B cell (primary cell): ENCODE measurements around the gene COQ2. TPM values are rescaled to one million over a fixed set of nuclear protein-coding genes. Genes with fewer than 3 reads are reported as not detected.
A peak's percentile ranks its signal among the peaks of the same experiment; 100 is the strongest.

ENCODE experiments used
- ATAC-seq: fragments of 200-7000 bp; cut with Tn5 transposase; one replicate; pipeline ENCODE4 v1.10.0; 2021; ENCODE audit warnings: low read depth, mild to moderate bottlenecking, moderate number of reproducible peaks, moderate library complexity
- CTCF ChIA-PET: fragments of 350-600 bp; sonication (Branson Sonifier 250); formaldehyde crosslinking; loops from one replicate; lab custom pipeline; 2021; ENCODE audit warnings: antibody characterized with exemption, inconsistent platforms; lab: Charles Lee
- POLR2A ChIA-PET: fragments of 350-600 bp; sonication (Branson Sonifier 250); formaldehyde crosslinking; loops from one replicate; lab custom pipeline; 2021; ENCODE audit warnings: antibody characterized with exemption; lab: Charles Lee
- DNase-seq: peaks from one replicate; pipeline ENCODE4 v3.0.0; 2013
- H2AFZ ChIP-seq: 2 replicates; pipeline ENCODE4 v1.6.1; 2012; ENCODE audit warnings: mild to moderate bottlenecking, low read depth, low read length; ENCODE audit not compliant: insufficient read depth, poor library complexity, severe bottlenecking
- H3K27ac ChIP-seq, 2 donors: 1 replicate in 1 of 2; 2 replicates in 1 of 2; pipeline ENCODE4 v1.5.1; 2012 to 2013; ENCODE audit warnings: low read length in 2 of 2, mild to moderate bottlenecking in 2 of 2, moderate library complexity in 1 of 2
- H3K27me3 ChIP-seq, 4 experiments: fragments of 200-600 bp in 1 of 4; sonication (generic) in 1 of 4; replicated peaks in 1 of 4; 1 replicate in 2 of 4; 2 replicates in 2 of 4; pipeline versions ENCODE4 v1.6.1 to v1.7.0; 2013 to 2016; ENCODE audit warnings: low read length in 3 of 4, mild to moderate bottlenecking in 2 of 4, mixed read lengths in 1 of 4, moderate library complexity in 1 of 4; ENCODE audit not compliant: insufficient read depth in 4 of 4, control insufficient read depth in 3 of 4; ENCODE audit errors: control extremely low read depth in 1 of 4
- H3K36me3 ChIP-seq, 2 experiments: replicated peaks in 1 of 2; 1 replicate in 1 of 2; 2 replicates in 1 of 2; pipeline versions ENCODE4 v1.6.1 to v1.7.1; 2013; ENCODE audit warnings: low read length in 1 of 2; ENCODE audit not compliant: insufficient read depth in 2 of 2, control insufficient read depth in 1 of 2; ENCODE audit errors: control extremely low read depth in 1 of 2, extremely low read depth in 1 of 2
- H3K4me1 ChIP-seq, 2 donors: fragments of 200-600 bp in 1 of 2; sonication (generic) in 1 of 2; 1 replicate in 1 of 2; 2 replicates in 1 of 2; pipeline versions ENCODE4 v1.5.1 to v1.6.1; 2013 to 2017; ENCODE audit warnings: low read length in 2 of 2; ENCODE audit not compliant: control insufficient read depth in 2 of 2, insufficient read depth in 2 of 2
- H3K4me2 ChIP-seq: replicated peaks from 2 replicates; pipeline ENCODE3; 2012; ENCODE audit warnings: mild to moderate bottlenecking, low read depth, low read length; ENCODE audit not compliant: poor library complexity, severe bottlenecking
- H3K4me3 ChIP-seq, 5 experiments: fragments of 200-600 bp in 1 of 5; sonication (generic) in 1 of 5; 1 replicate in 3 of 5; 2 replicates in 2 of 5; pipeline versions ENCODE4 v1.5.1 to v1.7.0; 2011 to 2016; ENCODE audit warnings: low read length in 4 of 5, mild to moderate bottlenecking in 4 of 5, low read depth in 2 of 5, control low read depth in 1 of 5, moderate library complexity in 1 of 5; ENCODE audit not compliant: insufficient read depth in 1 of 5; ENCODE audit errors: control extremely low read depth in 1 of 5, extremely low read depth in 1 of 5
- H3K79me2 ChIP-seq: fragments of 200-600 bp; sonication (generic); one replicate; pipeline ENCODE4 v1.6.0; 2016; ENCODE audit warnings: low read length; ENCODE audit not compliant: control insufficient read depth, insufficient read depth
- H3K9ac ChIP-seq: fragments of 200-600 bp; sonication (generic); 2 replicates; pipeline ENCODE4 v1.6.1; 2017; ENCODE audit warnings: mild to moderate bottlenecking, low read length, moderate library complexity
- H3K9me3 ChIP-seq, 3 donors: one replicate each; pipeline versions ENCODE4 v1.6.1 to v1.7.1; 2013; ENCODE audit warnings: low read length in 2 of 3; ENCODE audit not compliant: control insufficient read depth in 2 of 3, insufficient read depth in 1 of 3; ENCODE audit errors: control extremely low read depth in 1 of 3
- H4K20me1 ChIP-seq: 2 replicates; pipeline ENCODE4 v1.6.0; 2012; ENCODE audit warnings: mild to moderate bottlenecking, low read length; ENCODE audit not compliant: insufficient read depth, control insufficient read depth, poor library complexity, severe bottlenecking
- H3K27ac Mint-ChIP-seq: one replicate; pipeline ENCODE4 v1.8.0; 2021; ENCODE audit warnings: mixed read lengths
- H3K27me3 Mint-ChIP-seq: one replicate; pipeline ENCODE4 v1.8.0; 2021; ENCODE audit warnings: mixed read lengths
- H3K4me1 Mint-ChIP-seq: one replicate; pipeline ENCODE4 v1.8.0; 2021; ENCODE audit warnings: mixed read lengths
- H3K4me3 Mint-ChIP-seq: one replicate; pipeline ENCODE4 v1.8.0; 2021; ENCODE audit warnings: mixed read lengths
- H3K9me3 Mint-ChIP-seq: one replicate; pipeline ENCODE4 v1.8.0; 2022; ENCODE audit warnings: mixed read lengths; ENCODE audit not compliant: insufficient read depth
- CTCF ChIP-seq: fragments of 200-600 bp; IDR thresholded peaks from one replicate; pipeline ENCODE4 v1.8.0; 2022; ENCODE audit warnings: antibody characterized with exemption, mild to moderate bottlenecking
- EZH2 ChIP-seq: IDR thresholded peaks from 2 replicates; pipeline ENCODE4 v1.6.1; 2012; ENCODE audit warnings: borderline replicate concordance, low read depth, mild to moderate bottlenecking, moderate library complexity, low read length; ENCODE audit not compliant: insufficient read depth, poor library complexity, severe bottlenecking
- WGBS: methylation state at CpG from one replicate; pipeline ENCODE4 v1.1.5; 2013; ENCODE audit warnings: missing lambda C conversion rate; ENCODE audit not compliant: insufficient coverage; 5-methylcytosine and 5-hydroxymethylcytosine counted together
- intact Hi-C: fragments of 100-400 bp; cut with micrococcal nuclease; formaldehyde crosslinking; loops from one replicate; pipeline ENCODE4 v1.10.0; 2022
- polyA plus RNA-seq: library from polyadenylated mRNA; depleted of rRNA; stranded (reverse); fragments of >200 nt; gene quantifications from 2 replicates; pipeline ENCODE4 v1.2.3, GENCODE V29; 2012
- total RNA-seq, 2 donors: library from RNA; stranded (reverse); fragments of 120-200 nt in 1 of 2; gene quantifications; 1 replicate in 1 of 2; 2 replicates in 1 of 2; pipeline versions ENCODE4 v1.2.3 to v1.2.4, GENCODE V29; 2013 to 2022

The COQ2 gene
- total and polyA plus RNA-seq, 2 donors (not counting 1 experiment from before 2014, with no cell fraction given), result 8.1 to 27.9 TPM

- ChIA-PET CTCF (interaction anchor here (0.9 kb wide), 1 partner anchor 147 kb away, joined by 3 read pairs; no protein-coding TSS in a partner anchor), POLR2A (interaction anchor here (0.5 kb wide), 1 partner anchor 18 kb away, joined by 7 read pairs; no protein-coding TSS in a partner anchor)
- H3K4me3 Mint-ChIP-seq, result peak overlapping the region; percentile 37
- no peak overlapping the region for H2AFZ ChIP-seq
- no peaks in the 10 kb centered on the region for H4K20me1 ChIP-seq
- H3K9me3 ChIP-seq, result no peaks in the 10 kb centered on the region
- DNase-seq (no peak), ATAC-seq (peak; percentile 41)
- peaks cover 27 to 39% of the 10 kb centered on the region in 2 donors for H3K4me1 ChIP-seq
- WGBS, result no CpG with 5 or more reads among the region's 3 CpGs
- TF ChIP-seq EZH2 (no peak), CTCF (no peak)
- H3K9ac ChIP-seq, result no peak overlapping the region
- no peaks in the 10 kb centered on the region for H3K27me3 Mint-ChIP-seq
- intact Hi-C loops, result loop anchor here (1.0 to 5.0 kb wide), 2 partner anchors 14 to 54 kb away; no protein-coding TSS in a partner anchor
- no peaks in the 10 kb centered on the region for H3K9me3 Mint-ChIP-seq
- peaks cover 48% of the 10 kb centered on the region for H3K4me1 Mint-ChIP-seq
- no peaks in the 10 kb centered on the region for H3K27me3 ChIP-seq
- peak overlapping the region; percentile 81 for H3K27ac Mint-ChIP-seq
- peak overlapping the region; percentile 41 for H3K4me2 ChIP-seq
- H3K4me3 ChIP-seq, result no peak overlapping the region
- peak overlapping the region in 1 of 2 donors; percentile 17 for H3K27ac ChIP-seq
- no peaks in the 10 kb centered on the region for H3K79me2 ChIP-seq
- no peaks in the 10 kb centered on the region for H3K36me3 ChIP-seq
These were observed 53.7 kb downstream of the COQ2 start for GRCh38 chr4:83230928-83231327.

GRCh38 chr4:83229791-83230190 lies 54.8 kb downstream of the COQ2 start:
- intact Hi-C loops, result loop anchor here (5.0 kb wide), 1 partner anchor 52 kb away; no protein-coding TSS in a partner anchor
- DNase-seq (no peak), ATAC-seq (no peak)
- H3K4me3 ChIP-seq, result no peak overlapping the region
- H2AFZ ChIP-seq, result no peak overlapping the region
- H3K79me2 ChIP-seq, result no peaks in the 10 kb centered on the region
- whole genome bisulfite sequencing, result 100% methylated on average over 2 of the region's 3 CpGs
- no peaks in the 10 kb centered on the region for H3K9me3 ChIP-seq
- ChIA-PET POLR2A (no interaction called here), CTCF (interaction anchor here (0.7 kb wide), 1 partner anchor 18 kb away, joined by 3 read pairs; no protein-coding TSS in a partner anchor)
- no peak overlapping the region for H3K9ac ChIP-seq
- H3K27ac ChIP-seq, result no peak overlapping the region
- H4K20me1 ChIP-seq, result no peaks in the 10 kb centered on the region
- no peaks in the 10 kb centered on the region for H3K36me3 ChIP-seq
- no peak for TF ChIP-seq CTCF
- TF ChIP-seq EZH2, result no peak
- Mint-ChIP-seq H3K9me3 (no peaks in the 10 kb centered on the region), H3K27me3 (no peaks in the 10 kb centered on the region), H3K4me3 (no peak overlapping the region), H3K4me1 (peaks cover 40% of the 10 kb centered on the region), H3K27ac (peak overlapping the region; percentile 50)
- no peaks in the 10 kb centered on the region for H3K27me3 ChIP-seq
- no peak overlapping the region for H3K4me2 ChIP-seq
- H3K4me1 ChIP-seq, result peaks cover 23 to 27% of the 10 kb centered on the region in 2 donors
